K562 (cell line): ENCODE measurements around the gene TMEM161B. TPM values are rescaled to one million over a fixed set of nuclear protein-coding genes. Genes with fewer than 3 reads are reported as not detected.
A peak's percentile ranks its signal among the peaks of the same experiment; 100 is the strongest.

Experiments
- ATAC-seq: fragments of 200-7000 bp; cut with Tn5 transposase; 3 replicates; pipeline ENCODE4 v1.9.1; 2020; ENCODE audit warnings: moderate library complexity
- BruUV-seq: library from RNA; stranded (reverse); fragments of 400-500 nt; replicated peaks from 2 replicates; lab custom pipeline; 2021; lab: Mats Ljungman, UMichigan
- CTCF ChIA-PET: fragments of 300-600 bp; formaldehyde crosslinking; extraction: SDS; loops from one replicate; lab custom pipeline; 2021; ENCODE audit warnings: low intra/inter-chr PET ratio; lab: Yijun Ruan, JAX
- POLR2A ChIA-PET: fragments of 300-600, 350-650 bp; sonication (Branson Sonifier 250); formaldehyde crosslinking; extraction: SDS; loops from one replicate; lab custom pipeline; 2021; ENCODE audit warnings: antibody characterized with exemption, inconsistent platforms; lab: Yijun Ruan, JAX
- DNase-seq, 4 experiments: peaks; one replicate each; pipeline versions ENCODE4 v3.0.0 to v3.0.0-alpha.2; 2011 to 2018; ENCODE audit warnings: low spot score in 3 of 4, mixed read lengths in 3 of 4; ENCODE audit errors: extremely low read depth in 1 of 4
- FAIRE-seq: peaks from 2 replicates; lab custom pipeline; 2011; peaks lifted over from hg19 to GRCh38; lab: Jason Lieb, UNC
- H2AFZ ChIP-seq: 2 replicates; pipeline ENCODE4 v1.6.0; 2011; ENCODE audit warnings: low read depth, low read length, control low read depth, inconsistent platforms
- H3K27ac ChIP-seq: fragments of 200-600 bp; 3 replicates; pipeline ENCODE4 v1.8.0; 2011; ENCODE audit warnings: low read depth, mild to moderate bottlenecking, control low read depth, inconsistent platforms, low read length, moderate library complexity, mixed read lengths; ENCODE audit errors: extremely low read depth
- H3K27me3 ChIP-seq, 2 experiments: fragments of 300-600 bp in 1 of 2; 2 replicates in 1 of 2; 3 replicates in 1 of 2; pipeline versions ENCODE4 v1.6.0 to v1.8.0; 2011; ENCODE audit warnings: inconsistent platforms in 2 of 2, low read length in 2 of 2, mild to moderate bottlenecking in 1 of 2, mixed read lengths in 1 of 2, moderate library complexity in 1 of 2; ENCODE audit not compliant: control insufficient read depth in 2 of 2, insufficient read depth in 2 of 2
- H3K36me3 ChIP-seq: fragments of 300-600 bp; 3 replicates; pipeline ENCODE4 v1.8.0; 2011; ENCODE audit warnings: mild to moderate bottlenecking, low read length, inconsistent platforms; ENCODE audit not compliant: control insufficient read depth, insufficient read depth
- H3K4me1 ChIP-seq, 2 experiments: fragments of 200-600 bp in 1 of 2; replicated peaks in 1 of 2; 2 replicates in 1 of 2; 3 replicates in 1 of 2; pipeline versions ENCODE4 v1.5.1 to v1.8.0; 2011; ENCODE audit warnings: inconsistent platforms in 2 of 2, low read length in 2 of 2, mild to moderate bottlenecking in 1 of 2, mixed read lengths in 1 of 2, moderate library complexity in 1 of 2; ENCODE audit not compliant: control insufficient read depth in 2 of 2, insufficient read depth in 2 of 2
- H3K4me2 ChIP-seq: 2 replicates; pipeline ENCODE4 v1.6.1; 2011; ENCODE audit warnings: low read length, control low read depth, inconsistent platforms, mixed read lengths; ENCODE audit not compliant: insufficient read depth
- H3K4me3 ChIP-seq: fragments of 200-600 bp; sonication (generic), shearing (Covaris generic); 2 replicates; pipeline ENCODE4 v1.5.1; 2016; ENCODE audit warnings: control low read depth, inconsistent platforms
- H3K79me2 ChIP-seq: fragments of 200-600 bp; 3 replicates; pipeline ENCODE4 v1.8.0; 2011; ENCODE audit warnings: low read length, inconsistent platforms; ENCODE audit not compliant: control insufficient read depth, insufficient read depth
- H3K9ac ChIP-seq, 2 experiments: 2 replicates each; pipeline versions ENCODE4 v1.6.0 to v1.6.1; 2011; ENCODE audit warnings: low read depth in 2 of 2, low read length in 2 of 2, control low read depth in 1 of 2, inconsistent platforms in 1 of 2, mild to moderate bottlenecking in 1 of 2, mixed read lengths in 1 of 2; ENCODE audit not compliant: insufficient read depth in 1 of 2
- H3K9me1 ChIP-seq: one replicate; pipeline ENCODE4 v1.6.0; 2011; ENCODE audit warnings: inconsistent platforms, mild to moderate bottlenecking, low read length, moderate library complexity; ENCODE audit not compliant: control insufficient read depth, insufficient read depth
- H3K9me3 ChIP-seq: replicated peaks from 2 replicates; pipeline ENCODE4 v1.5.1; 2011; ENCODE audit warnings: low read depth, low read length, inconsistent platforms; ENCODE audit not compliant: control insufficient read depth, insufficient read depth
- H4K20me1 ChIP-seq: replicated peaks from 2 replicates; pipeline ENCODE4 v1.6.1; 2011; ENCODE audit warnings: low read length, inconsistent platforms, mixed read lengths; ENCODE audit not compliant: control insufficient read depth, insufficient read depth
- CEBPB ChIP-seq: fragments of 450-650 bp; IDR thresholded peaks from 2 replicates; pipeline ENCODE4 v1.6.1; 2016; ENCODE audit warnings: missing genetic modification characterization, missing compliant biosample characterization
- CEBPG ChIP-seq, 3 experiments: fragments of 200-800 bp in 1 of 3; sonication (Bioruptor generic) in 1 of 3; sonication (generic) in 1 of 3; formaldehyde crosslinking in 1 of 3; IDR thresholded peaks in 2 of 3; conservative IDR thresholded peaks in 1 of 3; 2 replicates each; pipeline versions ENCODE4 v1.6.1 to v1.8.0; 2016 to 2022; ENCODE audit warnings: missing compliant biosample characterization in 2 of 3, missing genetic modification characterization in 2 of 3, mild to moderate bottlenecking in 1 of 3, missing genetic modification reagents in 1 of 3
- ETV6 ChIP-seq, 3 experiments: fragments of 150-350 bp in 1 of 3; sonication (generic) in 1 of 3; formaldehyde crosslinking in 1 of 3; IDR thresholded peaks; 2 replicates each; pipeline versions ENCODE4 v1.6.1 to v1.8.0; 2014 to 2022; ENCODE audit warnings: borderline replicate concordance in 2 of 3, low read depth in 2 of 3, antibody characterized with exemption in 1 of 3, low read length in 1 of 3, mild to moderate bottlenecking in 1 of 3, missing genetic modification reagents in 1 of 3
- WGBS: fragments of 100-300 bp; shearing (Covaris generic); methylation state at CpG from one replicate; pipeline ENCODE4 v1.1.6; 2016; ENCODE audit warnings: low coverage, mixed read lengths; ENCODE audit not compliant: insufficient coverage; ENCODE audit errors: missing lambda C conversion rate; 5-methylcytosine and 5-hydroxymethylcytosine counted together
- in situ Hi-C: fragments of 300-500 bp; cut with MboI; formaldehyde crosslinking; loops from 4 replicates; pipeline ENCODE4 v1.15.0; 2018; ENCODE audit warnings: inconsistent platforms, mixed read lengths
- intact Hi-C: fragments of 100-400 bp; cut with micrococcal nuclease; formaldehyde crosslinking; loops from 2 replicates; pipeline ENCODE4 v1.14.2; 2022
- polyA plus RNA-seq, 8 experiments: library from polyadenylated mRNA; depleted of rRNA in 4 of 8; stranded (reverse) in 5 of 8; unstranded in 3 of 8; fragments of >200 nt; fragmentation: Nextera tagmentation in 2 of 8; fragmentation: Illumina TruSeq in 1 of 8; extraction: Ambion mirVana in 2 of 8; extraction: Trizol in 1 of 8; gene quantifications; 2 replicates each; pipeline versions ENCODE4 v1.2.1 to v1.2.3, GENCODE V29; 2011 to 2014; ENCODE audit warnings: inconsistent platforms in 1 of 8, missing spikeins in 1 of 8
- total RNA-seq, 7 experiments: library from RNA; depleted of rRNA in 6 of 7; stranded (reverse); fragments of >200 nt in 6 of 7; fragmentation: Illumina TruSeq in 2 of 7; extraction: Trizol in 2 of 7; gene quantifications; 2 replicates each; pipeline versions ENCODE4 v1.2.1 to v1.2.3, GENCODE V29; 2011 to 2021; ENCODE audit warnings: low replicate concordance in 1 of 7

TMEM161B gene
- total and polyA plus RNA-seq, 9 of the 15 experiments (the other 6 are each of a cell fraction or from before 2014, with no cell fraction given) = 18.9 to 57.1 (median 40.6) TPM

- no peaks in the 10 kb centered on the region for H4K20me1 ChIP-seq
- FAIRE-seq (no peak), DNase-seq (no peak), ATAC-seq (no peak)
- no peaks in the 10 kb centered on the region for H3K9me1 ChIP-seq
- no peaks in the 10 kb centered on the region for H3K27me3 ChIP-seq
- TF ChIP-seq CEBPB = peak; percentile 72
- TF ChIP-seq CEBPG (CRISPR knock-in tag; IDR thresholded peaks at IDR 0.05) = no peak
- peak in 1 of 2 experiments; percentile 43; a peak in 1 of 4 replicates for TF ChIP-seq CEBPG (tag; conservative IDR thresholded peaks at IDR 0.05 in 1 of 2, IDR thresholded peaks at IDR 0.05 in 1 of 2)
- no peak for TF ChIP-seq ETV6 (IDR thresholded peaks at IDR 0.05; ENCODE audit: borderline replicate concordance in 1 of 2, low read depth in 2 of 2, low read length in 1 of 2)
- no peak for TF ChIP-seq ETV6 (CRISPR knock-in tag; IDR thresholded peaks at IDR 0.05; ENCODE audit: borderline replicate concordance)
- ChIA-PET POLR2A (no interaction called here), CTCF (no interaction called here)
- 90% methylated on average over 3 of the region's 3 CpGs for WGBS
- H2AFZ ChIP-seq = no peak overlapping the region
- H3K4me3 ChIP-seq = no peak overlapping the region
- peaks cover 8% of the 10 kb centered on the region for H3K9me3 ChIP-seq
- no peaks in the 10 kb centered on the region for H3K79me2 ChIP-seq
- no peak overlapping the region for H3K9ac ChIP-seq
- peaks cover 45% of the 10 kb centered on the region for H3K36me3 ChIP-seq
- BruUV-seq = no TSS peak
- H3K27ac ChIP-seq = no peak overlapping the region
- no peaks in the 10 kb centered on the region for H3K4me1 ChIP-seq
- intact Hi-C loops (no loop called here), in situ Hi-C loops (no loop called here)
- H3K4me2 ChIP-seq = no peak overlapping the region
Measured at GRCh38 chr5:88193896-88194295, 74.7 kb downstream of the TMEM161B start.
